GM21825 (cell line): Measurements from ENCODE around the gene ODAD4.

ENCODE experiments used
- ATAC-seq: cut with Tn5 transposase; IDR thresholded peaks from one replicate; pipeline ENCODE4 v1.9.1; 2021; ENCODE audit warnings: mild to moderate bottlenecking, moderate library complexity; ENCODE audit not compliant: unreplicated experiment

The ODAD4 gene

DNA sequence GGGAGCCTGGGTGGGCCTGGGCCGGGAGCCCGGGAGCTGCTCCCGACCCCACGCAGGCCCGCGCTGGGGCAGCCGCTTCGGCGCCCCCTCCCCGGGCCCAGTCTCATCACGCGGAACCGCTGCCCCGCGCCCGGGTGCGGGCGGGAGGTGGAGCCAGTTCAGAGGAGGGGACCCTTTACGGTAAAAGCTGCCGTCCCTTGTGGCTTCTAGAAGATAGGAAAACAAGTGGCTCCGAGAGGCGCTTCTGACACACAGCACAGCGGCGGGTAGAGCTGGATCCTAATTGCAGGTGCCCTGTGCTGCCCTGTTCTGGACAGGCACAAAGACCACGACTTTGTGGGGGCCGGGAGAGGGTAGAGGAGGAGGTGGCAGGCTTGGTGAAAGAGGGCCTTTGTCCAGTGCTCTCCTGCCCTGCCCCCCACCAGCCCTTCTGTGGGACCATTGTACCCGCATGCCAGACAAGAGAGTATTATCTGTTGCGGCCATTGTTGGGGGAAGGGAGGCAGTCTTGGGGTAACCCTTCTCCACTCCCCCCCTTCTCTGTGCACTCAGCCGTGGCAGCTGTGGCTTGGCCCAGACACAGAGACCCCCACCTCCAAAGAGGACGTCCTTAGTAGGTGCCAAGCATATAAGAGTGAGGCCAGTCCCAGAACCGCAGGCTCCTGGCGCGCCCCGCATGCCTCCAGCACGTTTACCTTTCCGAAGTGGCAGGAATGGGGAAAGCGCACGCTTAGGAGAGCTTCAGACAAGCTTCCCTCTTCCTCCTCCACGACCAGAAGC, 36.9 kb downstream of the ODAD4 start:
- peak; percentile 7 for ATAC-seq

DNA sequence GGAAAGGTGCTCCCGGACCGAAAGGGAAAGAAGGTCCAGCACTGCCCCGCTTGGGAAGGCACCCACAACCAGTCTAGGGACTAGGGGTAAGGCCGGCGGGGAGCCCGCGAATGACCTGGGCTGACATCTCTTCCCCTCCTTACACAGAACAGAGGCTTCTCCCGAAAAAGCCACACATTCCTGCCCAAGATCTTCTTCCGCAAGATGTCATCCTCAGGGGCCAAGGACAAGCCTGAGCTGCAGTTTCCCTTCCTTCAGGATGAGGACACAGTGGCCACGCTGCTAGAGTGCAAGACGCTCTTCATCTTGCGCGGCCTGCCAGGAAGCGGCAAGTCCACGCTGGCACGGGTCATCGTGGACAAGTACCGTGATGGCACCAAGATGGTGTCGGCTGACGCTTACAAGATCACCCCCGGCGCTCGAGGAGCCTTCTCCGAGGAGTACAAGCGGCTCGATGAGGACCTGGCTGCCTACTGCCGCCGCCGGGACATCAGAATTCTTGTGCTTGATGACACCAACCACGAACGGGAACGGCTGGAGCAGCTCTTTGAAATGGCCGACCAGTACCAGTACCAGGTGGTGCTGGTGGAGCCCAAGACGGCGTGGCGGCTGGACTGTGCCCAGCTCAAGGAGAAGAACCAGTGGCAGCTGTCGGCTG, 37.6 kb downstream of the ODAD4 start:
- ATAC-seq: no peak

DNA sequence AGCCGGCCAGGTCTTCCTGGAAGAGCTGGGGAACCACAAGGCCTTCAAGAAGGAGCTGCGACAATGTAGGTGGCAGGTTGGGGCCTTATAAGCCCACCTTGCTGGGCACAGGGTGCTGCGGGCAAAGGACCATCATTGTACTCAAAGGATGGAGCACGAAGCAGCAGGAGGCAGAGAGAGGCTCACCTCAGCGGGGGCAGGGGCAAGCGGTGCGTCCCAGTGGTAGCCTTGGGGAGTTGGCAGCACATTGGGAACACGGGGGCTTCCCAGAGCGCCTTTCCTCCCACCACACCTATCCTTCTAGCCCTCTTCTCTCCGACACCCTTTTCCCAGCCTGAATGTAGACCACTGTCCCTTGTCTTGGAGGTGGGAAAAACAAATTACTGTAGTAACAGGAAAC, 38.3 kb downstream of the ODAD4 start:
- ATAC-seq: no peak

DNA sequence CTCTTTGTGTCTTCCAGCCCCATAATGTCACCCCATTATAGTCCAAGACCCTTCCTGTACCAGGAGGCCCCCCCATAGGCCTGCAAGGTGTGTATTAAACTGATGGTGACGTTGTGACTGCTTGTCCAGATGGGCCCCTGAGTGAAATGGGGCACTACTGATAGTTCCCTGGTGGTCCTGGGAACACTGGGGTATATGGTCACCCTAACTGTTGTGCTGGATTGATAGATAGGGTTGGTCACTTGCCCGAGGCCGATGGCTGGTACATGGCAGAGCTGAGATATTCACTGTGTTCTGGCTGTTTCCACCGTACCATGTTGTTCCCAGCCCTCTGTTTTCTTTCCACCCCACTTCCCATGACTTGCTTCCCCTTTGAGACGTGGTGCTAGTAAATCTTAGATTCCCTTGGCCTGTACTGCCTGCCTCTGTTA, 40.5 kb downstream of the ODAD4 start:
- ATAC-seq: no peak

DNA sequence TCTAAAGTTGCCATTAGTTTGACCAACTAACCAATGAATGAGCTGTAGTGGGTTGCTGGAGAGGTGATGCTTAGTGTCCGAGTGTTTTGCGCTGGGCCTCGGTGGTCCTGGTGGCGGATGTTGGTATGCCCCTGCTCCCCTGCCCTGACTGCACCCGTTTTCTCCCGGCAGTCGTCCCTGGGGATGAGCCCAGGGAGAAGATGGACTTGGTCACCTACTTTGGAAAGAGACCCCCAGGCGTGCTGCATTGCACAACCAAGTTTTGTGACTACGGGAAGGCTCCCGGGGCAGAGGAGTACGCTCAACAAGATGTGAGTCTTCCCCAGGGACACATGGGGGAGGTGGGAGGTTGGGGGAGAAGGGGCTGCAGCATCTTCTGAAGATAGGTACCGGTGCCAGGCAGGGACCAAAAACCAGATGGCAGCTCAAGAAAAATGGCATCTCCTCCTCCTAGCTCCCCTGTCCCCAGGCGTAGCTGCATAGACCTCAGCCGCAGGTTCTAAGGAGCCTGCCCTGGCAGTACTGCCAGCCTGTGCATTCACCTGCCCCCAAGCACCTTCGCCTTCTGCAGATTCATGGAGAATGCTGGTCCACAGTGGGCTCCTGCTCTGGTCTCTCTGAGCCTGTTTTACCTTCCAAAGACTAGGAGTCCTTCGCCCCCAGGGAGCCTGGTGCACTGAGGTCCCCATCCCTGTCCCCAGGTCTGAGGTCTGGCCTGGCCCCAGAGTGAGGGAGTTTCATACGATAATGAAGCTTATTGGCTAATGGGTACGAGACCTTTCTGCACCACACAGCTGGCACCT, 41.5 kb downstream of the ODAD4 start:
- ATAC-seq: no peak

DNA sequence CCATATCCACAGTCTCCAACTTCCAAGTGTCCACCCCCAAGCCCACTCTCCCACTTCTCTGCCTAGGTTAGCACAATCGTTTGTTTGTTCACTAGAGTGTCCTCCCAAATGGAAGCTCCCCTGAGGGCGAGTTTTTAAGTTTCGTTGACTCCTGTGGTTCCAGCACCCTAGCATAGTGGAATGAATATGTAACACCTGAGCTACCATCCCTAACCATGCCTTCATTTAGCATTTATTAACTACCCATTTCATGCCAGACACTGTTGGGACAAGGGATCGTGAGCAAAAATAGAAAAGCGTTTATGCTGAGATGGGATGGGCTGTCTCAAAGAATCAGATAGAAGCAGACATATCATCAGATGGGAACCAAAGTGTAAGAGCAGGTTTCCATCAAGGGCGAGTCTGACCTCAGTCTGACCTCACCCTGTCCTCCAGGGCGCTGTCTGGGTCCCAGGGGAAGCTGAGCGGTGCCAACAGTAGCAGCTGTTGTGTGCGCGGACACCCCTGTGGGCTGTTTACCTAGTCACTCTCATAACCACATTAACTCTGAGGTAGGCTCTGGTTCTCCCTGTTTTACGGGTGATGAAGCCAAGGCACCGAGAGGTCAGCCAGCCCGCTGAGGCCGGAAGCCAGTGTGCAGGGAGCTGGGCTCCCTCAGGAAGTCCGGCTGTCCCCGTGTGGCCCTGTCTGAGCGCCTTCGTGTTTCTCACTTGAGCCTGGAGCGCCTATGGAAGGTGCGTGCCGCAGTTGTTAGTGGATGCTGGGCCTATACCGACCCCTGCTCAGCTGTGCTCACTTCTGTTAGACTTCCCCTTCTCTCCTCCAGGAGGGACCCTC, 42.4 kb downstream of the ODAD4 start:
- ATAC-seq: peak; percentile 54

DNA sequence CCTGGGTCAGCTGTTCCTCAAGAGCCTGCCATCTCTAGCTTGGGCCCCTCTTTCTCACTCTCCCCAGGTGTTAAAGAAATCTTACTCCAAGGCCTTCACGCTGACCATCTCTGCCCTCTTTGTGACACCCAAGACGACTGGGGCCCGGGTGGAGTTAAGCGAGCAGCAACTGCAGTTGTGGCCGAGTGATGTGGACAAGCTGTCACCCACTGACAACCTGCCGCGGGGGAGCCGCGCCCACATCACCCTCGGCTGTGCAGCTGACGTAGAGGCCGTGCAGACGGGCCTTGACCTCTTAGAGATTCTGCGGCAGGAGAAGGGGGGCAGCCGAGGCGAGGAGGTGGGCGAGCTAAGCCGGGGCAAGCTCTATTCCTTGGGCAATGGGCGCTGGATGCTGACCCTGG, 43.0 kb downstream of the ODAD4 start:
- ATAC-seq: no peak

DNA sequence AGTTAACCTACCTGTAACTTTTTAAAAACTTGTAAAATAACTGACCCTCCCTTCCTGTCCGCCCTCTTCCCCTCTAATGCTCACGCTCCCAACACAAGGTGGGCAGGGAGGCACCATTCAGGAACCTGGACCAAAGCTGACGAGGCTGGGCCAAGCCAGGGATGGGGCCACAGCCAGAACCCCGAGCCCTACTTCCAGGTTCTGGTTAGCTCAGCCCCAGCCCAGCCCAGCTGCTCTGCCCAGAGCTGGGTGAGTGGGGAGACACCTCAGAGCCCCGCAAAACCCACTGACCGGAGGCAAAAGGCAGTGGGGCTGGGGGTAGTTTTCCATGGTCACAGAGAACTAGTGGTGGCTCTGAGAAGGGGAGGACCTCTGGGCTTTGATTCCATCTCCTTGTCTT, 43.6 kb downstream of the ODAD4 start:
- no peak for ATAC-seq

DNA sequence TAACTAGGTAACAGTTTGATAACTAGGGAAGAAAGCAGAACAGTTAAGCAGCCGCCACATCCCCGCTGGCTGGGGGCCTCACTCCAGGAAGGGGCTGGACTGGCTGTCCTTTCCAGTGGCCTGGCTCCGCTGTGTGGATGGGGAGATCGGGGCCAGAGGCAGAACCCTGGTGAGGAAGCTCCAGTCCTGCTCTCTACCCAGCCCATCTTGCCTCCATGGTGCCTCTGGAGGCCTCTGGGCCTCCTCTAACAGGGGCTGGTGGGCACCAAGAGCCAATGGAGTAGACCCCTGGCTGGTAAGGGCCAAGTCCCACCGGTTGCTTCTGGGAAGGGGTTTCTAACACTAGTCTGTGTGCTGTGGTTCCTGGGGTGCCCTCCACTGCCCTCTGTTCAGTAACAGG, 44.2 kb downstream of the ODAD4 start:
- no peak for ATAC-seq

DNA sequence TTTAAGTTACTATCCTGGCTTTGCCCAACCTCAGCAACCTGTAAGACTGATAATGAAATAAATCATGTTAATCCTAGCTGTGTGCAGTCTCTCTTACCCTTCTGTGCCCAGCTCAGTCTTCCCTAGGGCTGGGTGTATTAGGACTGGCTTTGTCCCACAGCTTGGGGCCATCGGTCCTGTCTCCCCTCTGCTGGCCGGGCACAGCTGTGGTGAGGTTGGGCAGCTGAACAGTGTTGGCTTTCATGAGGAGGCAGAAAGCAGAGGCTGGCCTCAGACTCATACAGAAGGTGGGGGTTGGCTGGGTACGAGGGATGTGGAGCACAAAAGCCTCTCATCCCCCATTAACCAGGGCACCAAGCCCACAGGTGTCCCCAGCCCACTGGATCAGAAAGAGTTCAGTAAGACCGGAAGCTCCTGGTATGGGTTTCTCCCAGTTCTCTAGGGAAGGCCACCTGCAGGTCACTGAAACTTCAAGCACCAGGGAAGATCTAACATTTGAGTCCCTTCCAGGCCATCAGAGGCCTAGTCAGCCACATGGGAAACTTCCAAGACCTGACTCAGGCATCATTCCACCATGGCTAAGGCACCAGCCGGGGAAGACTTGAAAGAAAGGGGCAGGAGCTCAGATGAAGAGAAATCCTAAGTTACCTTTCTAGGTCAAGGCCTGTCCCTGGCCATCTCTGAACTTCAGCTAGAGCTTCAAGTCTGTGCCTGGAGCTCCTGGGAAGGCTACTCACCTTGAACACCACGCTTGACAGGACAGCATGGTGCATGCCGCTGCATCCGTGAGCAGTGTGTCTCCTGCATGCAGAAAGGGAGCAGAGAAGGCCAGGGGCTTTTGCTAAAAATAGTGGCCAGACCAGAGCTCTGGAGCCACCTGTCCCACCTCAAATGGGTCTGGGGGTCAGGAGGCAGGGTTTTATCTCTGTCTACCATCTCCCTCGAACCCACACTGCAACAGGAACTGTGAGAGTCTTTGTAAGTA, 45.0 kb downstream of the ODAD4 start:
- ATAC-seq: no peak

DNA sequence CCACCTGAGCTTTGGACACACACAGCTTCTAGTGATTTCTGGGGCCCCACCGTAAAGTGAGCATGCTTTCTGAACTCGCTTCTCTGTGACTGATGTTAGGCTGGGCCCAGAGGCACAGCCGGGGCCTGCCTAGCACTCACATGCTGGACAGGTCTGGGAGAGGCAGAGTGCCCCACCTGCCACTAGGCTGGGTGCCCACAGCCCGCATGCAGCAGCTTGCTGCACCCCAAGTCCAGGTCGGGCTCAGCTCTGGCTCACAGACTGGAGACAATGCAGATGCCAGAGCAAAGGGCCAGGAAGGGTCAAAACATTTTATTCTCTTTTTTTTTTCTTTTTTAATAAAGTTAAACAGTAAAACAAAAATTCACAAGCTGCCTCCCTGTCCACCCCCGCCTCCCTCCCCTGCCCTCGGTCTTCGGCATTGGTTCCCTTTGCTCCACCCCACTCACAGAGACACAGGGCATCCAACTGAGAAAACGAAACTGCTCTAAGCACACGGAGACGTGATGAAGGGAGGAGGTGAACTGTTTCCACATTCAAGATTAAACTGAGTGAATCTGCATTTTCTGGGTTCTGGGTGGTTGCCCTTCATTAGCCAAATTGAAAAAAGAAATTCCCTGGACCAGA, 45.8 kb downstream of the ODAD4 start:
- no peak for ATAC-seq

DNA sequence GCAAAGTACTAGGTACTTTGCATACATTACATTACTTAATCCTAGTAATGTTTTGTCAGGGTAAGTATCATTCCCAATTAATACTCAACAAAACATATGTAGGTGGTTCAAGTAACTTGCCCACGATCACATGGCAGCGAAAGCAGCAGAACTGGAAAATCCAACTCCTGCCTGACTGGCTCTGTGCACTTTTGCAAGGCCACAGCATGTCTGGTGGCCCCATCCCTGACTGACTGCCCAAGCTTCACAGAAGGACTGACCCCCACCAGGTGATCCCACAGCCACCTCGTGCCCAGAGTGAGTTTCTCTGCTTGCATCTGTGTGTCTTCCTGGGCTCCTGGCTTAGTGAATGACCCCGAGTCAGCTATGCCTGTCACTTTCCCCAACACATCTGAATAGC, 47.6 kb downstream of the ODAD4 start:
- ATAC-seq: no peak

DNA sequence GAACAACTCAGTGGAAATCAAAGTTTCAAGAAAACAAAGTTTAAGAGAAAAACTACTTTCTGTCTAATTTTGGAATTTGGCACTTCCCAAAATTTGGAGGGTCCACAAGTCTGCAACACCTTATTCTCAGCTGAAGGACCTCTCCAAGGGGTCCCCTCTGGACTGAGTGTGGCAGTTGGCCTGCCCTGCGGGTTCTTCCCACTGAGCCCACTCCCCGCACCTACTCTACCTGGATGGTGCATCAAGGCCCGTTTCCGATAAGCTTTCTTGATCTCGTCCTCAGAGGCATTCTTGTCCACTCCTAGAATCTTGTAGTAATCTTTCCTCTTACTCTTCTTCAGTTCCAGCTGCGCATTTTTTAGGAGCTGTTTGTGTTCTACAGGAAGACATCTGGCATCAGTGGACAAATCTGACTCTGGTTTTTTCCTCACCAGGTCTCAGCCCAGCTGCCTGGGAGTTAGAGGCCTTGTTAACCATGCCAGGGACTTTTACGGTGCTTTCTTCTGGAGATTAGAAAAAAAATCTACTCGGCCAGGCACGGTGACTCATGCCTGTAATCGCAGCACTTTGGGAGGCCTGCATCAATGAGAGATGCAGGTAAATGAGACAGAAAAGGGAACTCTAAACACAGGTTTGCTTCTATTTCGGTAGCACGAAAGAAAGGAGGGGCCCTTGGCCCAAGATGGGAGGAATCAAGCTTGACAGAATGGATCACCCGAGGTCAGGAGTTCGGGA, 51.8 kb downstream of the ODAD4 start:
- ATAC-seq: no peak

DNA sequence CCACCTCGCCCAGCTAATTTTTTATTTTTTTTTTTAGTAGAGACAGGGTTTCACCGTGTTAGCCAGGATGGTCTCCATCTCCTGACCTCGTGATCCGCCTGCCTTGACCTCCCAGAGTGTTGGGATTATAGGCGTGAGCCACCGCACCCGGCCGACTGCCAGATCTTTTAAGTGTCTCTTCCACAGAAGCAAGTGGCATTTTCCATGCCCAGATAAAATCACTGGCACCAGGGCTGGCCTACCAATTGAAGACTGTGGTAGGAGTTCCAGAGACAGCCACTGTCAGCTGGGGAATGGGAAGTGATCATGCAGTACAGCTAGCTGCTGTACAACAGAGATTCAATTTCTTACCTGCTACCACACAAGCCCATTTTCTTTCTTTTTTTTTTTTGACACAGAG, 54.0 kb downstream of the ODAD4 start:
- no peak for ATAC-seq

DNA sequence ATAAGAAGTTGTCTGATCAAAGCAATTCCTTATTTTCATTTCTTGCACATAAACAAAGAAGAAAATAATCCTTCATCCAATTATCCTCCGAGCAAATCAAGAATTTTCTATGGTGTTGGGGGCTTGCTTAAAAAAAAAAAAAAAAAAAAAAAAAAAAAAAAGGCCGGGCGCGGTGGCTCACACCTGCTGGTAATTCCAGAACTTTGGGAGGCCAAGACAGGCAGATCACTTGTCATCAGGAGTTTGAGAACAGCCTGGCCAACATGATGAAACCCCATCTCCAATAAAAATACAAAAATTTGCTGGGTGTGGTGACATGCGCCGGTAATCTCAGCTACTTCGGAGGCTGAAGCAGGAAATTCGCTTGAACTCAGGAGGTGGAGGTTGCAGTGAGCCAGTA, 55.5 kb downstream of the ODAD4 start:
- no peak for ATAC-seq

DNA sequence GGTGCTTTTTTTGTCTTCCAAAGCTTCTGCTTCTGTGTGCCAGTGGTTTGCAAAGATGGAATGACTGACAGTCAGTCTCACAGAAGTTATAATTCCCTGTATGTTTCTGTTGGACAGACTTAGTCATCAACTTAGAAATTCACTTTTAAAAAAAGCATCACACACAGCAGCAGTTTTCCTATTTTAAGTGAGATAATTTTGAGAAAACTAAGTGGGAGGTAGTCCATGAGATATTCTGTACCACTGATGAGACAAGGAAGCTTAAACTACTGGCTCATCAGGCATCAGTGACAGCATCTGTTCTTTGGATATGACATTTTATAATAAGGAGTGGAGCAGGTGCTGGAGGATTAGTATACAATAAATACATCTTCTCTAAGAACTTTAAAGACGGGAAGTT, 56.2 kb downstream of the ODAD4 start:
- no peak for ATAC-seq

DNA sequence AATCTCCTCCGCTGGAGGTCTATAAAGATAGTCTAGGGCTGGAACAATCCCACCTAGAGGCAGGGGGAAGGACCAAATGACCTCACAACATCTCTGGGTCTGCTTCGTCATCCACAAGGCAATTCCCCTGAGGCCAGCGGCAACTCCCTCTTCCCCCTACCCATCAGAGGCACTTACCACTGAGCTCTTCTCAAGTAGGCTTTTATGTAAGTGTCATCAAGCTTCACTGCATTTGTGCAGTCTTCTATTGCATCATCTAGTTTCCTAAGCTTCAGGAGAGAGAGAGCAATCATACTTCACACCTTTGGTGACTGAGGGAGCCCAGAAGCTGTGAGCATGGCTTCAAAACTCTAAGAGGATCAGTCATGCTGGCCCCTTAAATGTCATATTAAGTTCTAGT, 57.2 kb downstream of the ODAD4 start:
- ATAC-seq: no peak

DNA sequence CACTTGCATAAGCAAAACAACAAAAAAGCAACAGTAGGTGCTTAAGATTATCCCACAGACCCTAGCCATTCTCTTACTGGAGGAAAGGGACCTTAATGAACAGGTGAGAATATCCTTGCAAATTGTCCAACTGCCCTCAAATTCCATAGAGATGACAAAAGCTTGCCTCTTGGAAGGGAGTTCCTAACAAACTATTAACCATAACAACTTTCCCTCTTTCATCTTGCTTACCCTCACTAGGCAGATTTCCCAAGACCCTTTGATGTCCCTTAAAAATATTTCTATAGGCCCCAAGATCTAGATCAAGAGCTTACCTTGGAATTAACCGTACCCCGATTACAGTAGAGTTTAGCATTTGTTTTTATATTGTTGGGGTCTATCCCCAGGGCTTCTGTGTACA, 58.0 kb downstream of the ODAD4 start:
- ATAC-seq: no peak
